ENCODE results near the gene MDK.

The MDK gene, protein sequence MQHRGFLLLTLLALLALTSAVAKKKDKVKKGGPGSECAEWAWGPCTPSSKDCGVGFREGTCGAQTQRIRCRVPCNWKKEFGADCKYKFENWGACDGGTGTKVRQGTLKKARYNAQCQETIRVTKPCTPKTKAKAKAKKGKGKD

DNA sequence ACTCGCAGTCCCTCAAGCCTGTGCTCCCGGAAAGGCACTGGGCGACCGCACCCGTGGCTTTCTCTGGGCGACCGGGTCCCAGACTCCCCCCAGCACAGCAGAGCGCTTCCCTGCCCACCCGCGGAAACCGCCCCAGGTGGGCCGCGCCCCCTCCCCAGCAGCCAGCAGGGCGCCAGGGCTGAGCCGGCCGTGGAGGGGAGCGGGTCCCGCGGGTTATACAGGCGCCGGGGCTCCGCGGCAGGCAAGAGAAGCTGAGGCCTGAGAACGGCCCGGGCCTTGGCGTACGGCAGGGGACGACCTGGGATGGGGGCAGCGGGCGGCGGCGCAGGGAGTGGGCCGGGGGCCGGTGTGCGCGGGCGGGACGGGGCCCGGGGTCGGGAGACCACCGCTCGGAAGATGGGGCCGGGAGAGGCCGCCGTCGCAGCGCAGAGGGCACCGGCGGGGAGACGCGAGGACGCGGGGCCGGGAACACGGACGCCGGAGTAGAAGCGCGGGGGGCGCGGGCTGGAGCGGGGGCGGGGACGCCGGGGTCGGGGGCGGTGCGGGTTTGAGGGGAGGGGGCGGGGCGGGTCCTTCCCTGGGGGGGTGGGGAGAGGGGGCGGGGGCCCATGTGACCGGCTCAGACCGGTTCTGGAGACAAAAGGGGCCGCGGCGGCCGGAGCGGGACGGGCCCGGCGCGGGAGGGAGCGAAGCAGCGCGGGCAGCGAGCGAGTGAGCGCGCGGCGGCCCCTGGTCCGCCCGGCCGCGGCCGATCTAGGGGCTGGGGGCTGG, at the start of gene MDK:
Gene MDK, plus strand, starts transcription at position 622 of the 771 bp plus-strand sequence. CDS start 389 bp downstream, outside the sequence.
- peak in 1 of 4 experiments; percentile 29 for DNase-seq

DNA sequence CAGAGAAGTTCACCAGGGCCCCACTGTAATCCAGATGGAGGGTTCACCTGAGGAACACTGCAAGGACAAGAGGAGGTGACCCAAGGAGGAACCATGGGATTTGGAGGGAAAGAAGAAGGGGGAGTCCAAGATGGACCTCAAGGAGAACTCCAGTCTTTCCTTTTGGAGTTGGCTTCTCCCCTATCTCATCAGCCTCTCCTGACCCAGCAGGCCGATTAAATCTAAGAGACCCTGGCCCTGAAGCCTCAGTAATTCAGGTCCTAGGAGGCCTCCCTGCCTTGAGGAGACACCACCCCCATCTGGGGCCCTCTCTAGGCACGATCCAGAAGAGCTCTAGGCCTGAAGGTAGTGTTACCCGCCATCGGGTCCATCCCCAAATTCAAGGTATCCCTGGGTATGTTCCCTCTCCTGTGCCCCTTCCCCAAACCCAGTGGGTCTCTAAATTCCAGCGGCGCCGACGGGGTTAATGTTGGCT, 49.3 kb upstream of the MDK start:
- DNase-seq: no peak

DNA sequence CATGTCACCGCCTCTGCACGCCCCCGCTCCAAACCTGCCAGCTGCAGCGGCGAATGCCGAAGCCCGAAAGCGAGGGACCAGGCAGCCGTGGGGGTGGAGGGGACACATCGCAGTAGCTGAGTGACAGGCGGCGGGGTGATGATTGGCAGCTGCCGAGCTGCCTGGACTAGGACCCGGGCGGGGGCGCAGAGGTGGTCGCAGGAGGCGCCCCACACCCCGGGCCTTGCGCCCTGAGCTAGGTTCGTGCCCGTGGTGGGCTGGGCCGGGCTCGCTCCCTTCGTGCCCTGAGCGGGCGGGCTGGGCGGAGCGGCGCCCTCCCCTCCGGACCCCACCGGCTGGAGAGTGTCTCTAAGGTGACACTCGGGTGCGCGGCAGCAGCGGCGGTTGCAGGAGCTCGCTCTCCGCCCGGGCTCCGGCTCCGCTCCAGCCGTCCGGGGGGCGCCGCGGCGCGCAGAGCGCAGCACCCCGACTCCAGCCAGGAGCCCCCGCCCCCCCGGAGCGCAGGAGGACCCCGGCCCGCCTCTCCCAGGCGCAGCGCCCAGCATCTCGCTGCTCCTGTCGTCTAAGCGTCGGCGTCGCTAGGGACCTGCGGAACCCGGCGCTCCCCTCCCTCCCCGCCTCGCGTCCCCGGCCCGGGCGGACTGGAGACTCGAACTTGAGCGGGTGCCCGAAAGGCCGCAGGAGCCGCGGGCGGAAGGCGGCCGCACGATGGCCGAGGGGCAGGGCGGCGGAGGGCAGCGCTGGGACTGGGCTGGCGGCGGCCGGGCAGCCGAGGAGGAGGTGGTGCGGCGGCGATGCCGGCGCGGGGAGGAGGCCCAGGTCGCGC, 48.7 kb upstream of the MDK start:
- DNase-seq: peak in 2 of 4 experiments; percentile 18 to 46

DNA sequence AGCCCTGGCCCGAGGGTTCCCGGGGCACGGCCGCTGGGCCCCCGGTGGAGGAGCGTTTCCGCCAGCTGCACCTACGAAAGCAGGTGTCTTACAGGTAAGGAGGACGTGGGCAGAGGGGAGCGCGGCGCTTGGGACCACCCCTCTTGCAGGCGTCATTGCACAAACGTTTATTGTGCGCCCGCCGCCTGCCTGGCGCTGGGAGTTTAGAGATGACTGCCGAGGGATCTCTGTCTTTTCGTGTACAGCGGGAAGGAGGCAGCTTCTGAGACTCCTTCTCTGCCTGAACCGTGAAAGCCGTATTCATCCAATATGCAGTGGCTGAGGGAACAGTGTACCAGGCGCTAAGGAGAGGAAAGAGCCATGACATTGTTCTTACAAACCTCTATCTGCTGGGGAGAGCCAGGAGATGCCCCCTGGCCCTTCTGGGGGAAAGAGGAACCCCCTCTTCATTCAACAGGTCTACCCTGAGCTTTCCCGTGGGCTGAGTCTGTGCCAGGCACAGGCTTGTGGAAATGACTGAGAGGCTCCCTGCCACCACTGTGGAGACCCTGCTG, 48.0 kb upstream of the MDK start:
- peak in 1 of 4 experiments; percentile 26 for DNase-seq

DNA sequence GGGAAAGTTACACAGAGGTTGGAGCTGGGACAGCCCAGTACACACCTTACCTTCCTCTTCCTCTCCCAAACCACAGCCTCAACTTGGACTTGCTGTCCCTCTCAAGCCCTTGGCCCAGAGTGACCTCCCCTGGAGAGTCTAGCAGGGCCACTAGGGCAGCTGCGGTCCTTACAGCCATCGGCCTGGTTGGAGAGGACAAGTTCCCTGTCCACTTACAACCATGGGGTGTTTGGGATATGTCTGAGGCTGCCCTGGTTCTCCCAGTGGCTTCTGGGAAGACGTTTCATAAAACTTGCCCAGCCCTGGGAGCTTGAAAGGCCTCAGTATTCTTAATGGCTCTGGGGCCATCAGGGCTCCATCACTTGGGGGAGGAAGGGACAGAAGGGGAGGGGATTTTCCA, 47.3 kb upstream of the MDK start:
- DNase-seq: no peak

DNA sequence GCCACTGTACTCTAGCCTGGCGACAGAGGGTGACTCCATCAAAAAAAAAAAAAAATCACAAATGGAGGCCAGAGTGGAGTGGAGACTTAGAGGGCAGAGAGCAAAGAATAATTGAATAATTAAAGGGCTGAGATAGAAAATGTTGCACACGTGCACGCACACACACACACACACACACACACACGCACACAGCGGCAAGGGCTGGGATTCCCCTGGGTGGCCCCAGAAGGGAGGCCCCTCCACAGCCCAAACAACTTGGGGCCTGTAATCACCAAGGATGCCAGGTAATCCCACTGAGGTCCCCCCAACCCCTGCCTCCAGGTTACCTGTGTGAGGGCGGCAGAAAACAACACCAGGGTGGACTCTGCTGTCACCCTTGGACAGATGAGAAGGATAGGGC, 46.2 kb upstream of the MDK start:
- DNase-seq: no peak

DNA sequence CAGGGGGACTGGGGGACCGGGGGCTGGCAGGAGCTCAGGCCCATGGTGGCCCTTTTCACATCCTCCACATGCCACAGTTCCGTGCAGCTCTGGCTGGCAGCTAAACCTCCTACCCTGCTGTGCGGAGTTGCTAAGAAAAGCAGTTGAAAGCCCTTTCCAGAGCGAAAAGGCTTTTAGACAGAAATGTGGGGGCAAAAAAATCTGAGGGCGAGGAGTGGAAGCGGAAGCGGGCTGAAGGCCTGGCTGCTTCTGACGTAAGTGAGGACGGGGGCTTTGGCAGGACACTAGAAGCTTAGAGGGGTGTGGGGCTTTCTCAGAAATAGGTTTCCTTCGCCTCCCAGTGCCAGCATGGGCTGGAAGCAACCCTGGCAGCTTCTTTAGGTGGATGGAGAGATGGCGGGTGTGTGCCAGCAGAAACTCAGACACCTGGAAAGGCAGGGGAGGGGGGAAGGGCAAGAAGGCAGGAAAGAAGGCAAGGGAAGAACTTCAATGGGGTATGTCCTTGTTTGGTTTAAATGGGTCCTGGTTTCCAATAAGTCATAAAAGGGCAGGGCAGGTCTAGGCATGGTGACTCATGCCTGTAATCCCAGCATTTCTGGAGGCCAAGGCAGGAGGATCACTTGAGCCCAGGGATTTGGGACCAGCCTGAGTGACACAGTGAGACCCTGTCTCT, 45.4 kb upstream of the MDK start:
- no peak for DNase-seq

DNA sequence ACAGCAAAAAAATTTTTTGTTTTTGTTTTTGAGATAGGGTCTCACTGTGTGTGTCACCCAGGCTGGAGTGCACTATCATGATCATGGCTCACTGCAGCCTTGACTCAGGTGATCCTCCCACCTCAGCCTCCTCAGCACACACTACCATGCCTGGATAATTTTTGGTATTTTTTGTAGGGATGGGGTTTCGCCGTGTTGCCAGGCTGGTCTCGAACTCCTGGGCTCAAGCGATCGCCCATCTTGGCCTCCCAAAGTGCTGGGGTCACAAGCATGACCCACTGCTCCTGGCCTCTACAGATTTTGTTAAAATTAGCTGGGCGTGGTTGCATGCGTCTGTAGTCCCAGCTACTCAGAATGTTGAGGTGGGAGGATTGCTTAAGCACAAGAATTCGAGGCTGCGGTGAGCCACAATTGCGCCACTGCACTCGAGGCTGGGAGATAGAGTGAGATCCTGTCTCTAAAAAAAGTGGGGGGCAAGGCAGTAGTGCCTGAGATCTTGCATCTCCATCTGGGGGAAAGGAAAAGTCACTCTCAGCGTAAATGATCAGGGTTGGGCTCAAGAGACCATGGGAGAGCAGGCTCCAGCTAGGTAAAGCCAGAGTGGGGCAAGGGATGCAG, 44.8 kb upstream of the MDK start:
- no peak for DNase-seq

DNA sequence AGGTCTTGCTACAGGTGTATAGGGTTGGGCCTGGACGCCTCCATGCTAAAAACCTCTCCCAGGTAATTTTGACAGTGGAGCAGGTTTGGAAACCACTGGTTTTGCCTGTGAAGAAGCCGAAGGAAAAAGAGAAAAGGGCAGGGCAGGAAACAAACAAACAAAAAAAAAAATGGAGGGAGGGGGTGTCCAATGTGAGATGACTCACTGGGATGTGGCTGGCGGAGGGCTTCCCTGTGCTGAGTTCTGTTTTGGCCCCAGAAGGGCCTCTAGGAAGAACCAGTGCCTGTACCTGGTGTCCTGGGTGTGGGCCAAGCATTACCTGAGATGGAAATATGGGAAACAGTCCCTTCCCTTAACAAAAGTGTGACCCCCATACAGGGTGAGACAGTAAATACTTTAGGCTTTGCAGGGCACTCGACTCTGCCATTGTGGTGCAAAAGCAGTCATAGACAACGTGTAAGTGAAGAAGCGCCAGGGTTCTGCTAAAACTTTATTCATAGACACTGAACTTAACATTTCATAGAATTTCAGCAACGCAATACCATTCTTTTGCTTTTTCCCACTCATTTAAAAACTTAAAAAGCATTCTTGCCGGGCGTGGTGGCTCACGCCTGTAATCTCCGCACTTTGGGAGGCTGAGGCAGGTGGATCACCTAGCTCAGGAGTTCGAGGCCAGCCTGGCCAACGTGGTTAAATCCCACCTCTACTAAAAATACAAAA, 43.7 kb upstream of the MDK start:
- DNase-seq: no peak

DNA sequence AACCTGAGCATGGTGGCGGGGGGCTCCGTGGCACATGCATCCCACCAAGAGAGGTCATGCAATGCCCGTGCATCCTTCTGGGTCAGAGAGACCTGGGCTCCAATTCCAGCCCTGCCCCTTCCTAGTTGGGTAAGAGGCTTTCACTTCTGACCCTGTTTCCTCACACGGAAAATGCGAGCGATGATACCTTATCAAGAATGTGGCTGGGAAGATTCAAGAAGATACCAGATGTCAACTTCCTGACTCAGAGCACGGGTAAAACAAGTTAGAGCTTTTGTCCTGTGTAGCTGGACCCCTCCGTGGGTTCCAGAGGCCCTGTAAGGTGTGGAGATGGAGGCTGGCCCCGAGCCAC, 42.9 kb upstream of the MDK start:
- DNase-seq: no peak

DNA sequence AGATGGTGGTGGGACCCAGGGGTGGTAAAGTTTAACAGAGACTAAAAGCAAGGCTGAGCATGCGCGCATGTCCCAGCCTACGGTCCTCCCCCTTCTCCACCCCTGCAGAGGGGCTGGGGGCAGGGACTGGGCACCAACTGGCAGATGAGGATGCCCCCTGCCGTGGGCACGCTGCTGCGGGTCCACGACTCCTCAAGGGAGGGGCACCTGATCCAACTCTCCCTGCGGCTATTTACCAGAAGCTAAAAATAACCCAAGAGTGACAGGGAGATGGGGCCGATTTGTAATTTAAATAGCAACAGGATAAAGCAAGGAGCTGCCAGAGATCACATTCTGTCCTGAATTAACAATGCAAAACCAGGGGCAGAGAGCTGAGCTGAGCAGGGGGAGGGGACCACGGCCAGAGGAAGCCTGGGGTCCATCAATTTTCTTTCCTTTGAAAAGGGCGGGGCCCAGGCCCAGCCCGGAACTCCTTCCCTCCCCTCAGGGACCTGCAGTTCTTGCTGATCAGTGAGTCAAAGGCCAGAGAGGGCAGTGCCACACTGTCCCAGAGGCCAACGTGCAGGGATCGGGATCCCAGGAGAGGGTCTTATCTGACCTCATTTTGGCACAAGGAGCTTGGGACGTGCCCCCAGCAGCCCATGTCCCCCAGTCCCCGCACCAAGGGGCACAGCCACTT, 42.3 kb upstream of the MDK start:
- no peak for DNase-seq

DNA sequence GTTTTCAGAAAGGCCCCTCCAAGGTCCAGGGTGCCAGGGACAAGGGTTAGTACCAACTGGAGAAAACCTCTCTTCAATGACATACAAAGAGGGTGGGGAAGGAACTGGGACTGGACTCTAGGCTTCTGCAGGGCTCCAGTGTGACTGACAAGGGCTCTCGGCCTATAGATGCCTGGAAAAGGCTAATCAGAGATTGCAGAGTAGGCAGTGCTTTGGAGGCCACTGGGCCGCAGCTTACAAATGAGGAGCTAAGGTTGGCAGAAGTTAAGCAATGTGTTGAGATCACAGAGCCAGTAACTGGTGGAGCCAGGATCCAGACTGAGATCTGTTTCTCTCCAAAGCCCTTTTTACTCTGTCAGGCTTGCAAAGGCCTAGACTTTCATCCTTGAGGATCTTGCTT, 41.7 kb upstream of the MDK start:
- DNase-seq: no peak

DNA sequence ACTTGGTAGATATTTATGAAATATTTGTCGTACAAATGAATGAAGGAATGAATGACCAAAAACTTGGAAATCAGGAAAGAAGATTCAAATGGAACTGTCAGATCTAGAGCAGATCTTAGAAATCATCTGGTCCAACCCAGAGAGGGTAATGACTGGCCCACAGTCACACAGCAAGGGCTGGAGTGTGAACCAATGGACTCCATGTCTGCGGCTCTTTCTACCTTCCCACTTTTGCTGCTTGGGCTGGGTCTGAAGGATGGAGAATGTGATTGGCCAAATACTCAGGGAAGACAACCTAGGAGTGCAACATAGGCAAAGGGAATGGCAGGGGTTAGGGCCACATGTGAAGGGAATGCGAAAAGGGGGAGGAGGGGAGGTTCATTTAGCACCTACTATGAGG, 40.0 kb upstream of the MDK start:
- DNase-seq: no peak

DNA sequence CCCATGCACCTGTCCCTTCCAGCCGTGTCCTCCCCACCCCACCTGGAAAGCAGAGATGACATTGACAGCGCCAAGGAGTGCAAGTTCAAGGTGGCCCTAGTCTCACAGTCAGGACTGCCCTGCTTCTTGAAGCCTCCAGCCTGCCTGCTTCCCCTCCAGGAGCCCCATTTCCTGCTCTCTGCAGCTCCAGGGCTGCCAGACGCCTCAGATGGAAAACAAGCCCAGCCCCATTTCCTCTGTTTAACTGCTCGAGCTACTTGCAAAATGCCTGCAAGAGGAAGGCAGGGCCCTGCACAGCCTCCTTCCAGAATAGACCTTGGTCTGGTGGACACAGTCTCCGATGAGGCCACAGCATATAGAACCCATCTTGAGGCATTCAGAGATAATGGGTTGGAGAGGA, 39.2 kb upstream of the MDK start:
- DNase-seq: peak in 1 of 4 experiments; percentile 29

DNA sequence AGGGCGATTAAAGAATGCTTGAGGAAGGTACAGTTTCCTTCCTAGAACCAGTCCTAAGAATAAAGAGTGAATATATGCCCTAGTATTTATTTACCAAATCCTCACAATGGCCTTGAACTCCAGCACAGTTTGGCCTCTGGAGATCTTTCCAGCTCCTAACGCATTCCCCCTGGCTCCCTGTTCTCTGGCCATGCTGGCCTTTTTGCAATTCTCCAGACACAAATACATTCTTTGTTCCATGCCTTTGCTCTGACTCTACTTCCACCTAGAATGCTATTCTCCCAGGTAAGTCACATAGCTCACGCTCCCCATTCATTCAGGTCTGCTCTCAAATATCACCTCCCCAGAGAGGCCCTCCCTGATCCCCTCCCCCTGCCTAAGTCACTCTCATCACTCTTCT, 37.9 kb upstream of the MDK start:
- no peak for DNase-seq

DNA sequence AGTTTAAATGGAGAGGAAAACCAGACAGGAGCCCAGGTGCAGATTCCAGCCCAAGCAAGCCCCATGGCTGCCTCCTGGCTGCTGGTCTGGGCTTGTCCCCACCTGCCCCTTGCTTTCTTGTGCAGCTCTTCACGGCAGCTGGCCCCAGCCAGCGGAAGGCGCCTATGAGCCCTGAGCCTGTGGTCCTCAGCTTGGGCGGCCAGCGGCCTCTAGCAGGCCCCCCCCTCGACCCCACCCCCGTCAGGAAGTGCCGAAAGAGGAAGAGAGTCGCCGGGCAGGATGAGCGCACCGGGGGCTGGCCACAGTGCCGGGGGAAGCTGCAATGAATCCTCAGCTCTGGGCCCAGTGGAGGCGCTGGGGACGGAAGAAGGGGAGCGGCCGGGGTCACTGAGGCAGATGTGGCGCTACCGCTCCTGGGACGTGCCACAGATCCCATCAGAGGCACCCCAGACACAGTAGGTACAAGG, 36.3 kb upstream of the MDK start:
- DNase-seq: no peak

DNA sequence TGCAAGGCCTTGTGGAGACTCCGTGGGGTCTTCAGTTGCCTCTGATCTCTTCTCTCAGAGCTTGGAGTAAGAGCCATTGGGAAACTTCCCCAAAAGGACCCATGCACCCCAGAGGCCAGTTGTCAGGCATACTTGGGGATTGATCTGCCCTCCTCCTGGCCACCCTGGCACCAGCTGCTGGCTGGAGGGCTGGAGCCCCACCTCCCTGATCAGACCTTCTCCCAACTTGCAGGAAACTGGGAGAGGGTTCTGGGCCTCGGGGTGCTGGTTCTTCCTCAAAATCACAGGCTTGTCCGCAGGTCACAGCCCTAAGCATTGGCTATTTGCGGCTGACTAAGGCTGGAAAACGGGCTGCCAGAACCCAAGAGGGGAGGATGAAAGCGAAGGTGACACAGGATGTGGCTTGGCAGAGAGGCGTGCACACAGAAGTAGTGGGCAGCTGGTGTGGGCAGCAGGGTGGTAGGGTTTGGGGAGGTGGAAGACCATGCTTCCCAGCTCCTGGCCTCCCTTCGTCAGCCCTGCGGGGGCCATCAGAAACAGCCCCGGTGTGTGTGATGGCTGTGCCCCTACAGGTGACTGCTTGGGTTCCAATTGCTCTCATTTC, 35.5 kb upstream of the MDK start:
- DNase-seq: no peak

DNA sequence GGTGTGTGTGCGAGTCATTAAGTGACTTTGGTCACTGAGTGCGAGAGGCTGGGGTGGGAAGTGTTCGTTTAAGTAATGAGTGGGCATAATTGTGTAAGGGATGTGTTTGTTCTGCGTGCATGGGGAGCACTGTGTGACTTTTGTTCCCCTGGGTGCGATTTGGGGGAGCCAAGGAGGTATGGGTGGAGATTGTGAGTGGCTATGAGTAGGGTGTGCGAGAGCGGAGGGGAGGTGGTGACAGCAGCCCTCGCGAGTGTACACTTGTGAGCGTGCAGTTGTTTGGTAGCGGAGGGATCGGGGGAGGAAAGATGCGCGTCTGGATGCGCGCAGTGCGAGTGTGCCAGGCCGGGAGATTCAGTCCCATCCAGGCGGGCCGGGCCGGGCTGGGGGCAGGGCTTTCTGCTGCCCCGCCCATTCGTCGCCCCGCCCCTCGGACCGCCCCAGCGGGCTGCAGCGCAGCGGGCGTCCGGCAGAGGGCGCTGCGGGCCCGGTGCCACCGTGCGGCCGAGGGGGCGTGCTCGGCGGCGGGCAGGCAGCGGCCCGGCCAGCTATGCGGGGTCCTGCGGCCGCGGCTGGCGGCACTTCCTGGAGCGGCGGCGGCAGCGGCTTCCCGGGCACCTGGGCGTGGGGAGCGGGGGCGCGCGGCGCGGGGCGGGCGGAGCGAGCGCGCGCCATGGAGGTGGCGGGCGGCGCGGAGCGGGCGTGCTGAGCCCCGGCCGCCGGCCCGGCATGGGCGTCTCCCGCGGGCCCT, 34.4 kb upstream of the MDK start, which contains the start of gene DGKZ:
Gene DGKZ, plus strand, starts transcription at position 578 of the 751 bp plus-strand sequence. CDS start 197 bp downstream, outside the sequence.
- peak; percentile 69 to 90 (median 76) for DNase-seq

DNA sequence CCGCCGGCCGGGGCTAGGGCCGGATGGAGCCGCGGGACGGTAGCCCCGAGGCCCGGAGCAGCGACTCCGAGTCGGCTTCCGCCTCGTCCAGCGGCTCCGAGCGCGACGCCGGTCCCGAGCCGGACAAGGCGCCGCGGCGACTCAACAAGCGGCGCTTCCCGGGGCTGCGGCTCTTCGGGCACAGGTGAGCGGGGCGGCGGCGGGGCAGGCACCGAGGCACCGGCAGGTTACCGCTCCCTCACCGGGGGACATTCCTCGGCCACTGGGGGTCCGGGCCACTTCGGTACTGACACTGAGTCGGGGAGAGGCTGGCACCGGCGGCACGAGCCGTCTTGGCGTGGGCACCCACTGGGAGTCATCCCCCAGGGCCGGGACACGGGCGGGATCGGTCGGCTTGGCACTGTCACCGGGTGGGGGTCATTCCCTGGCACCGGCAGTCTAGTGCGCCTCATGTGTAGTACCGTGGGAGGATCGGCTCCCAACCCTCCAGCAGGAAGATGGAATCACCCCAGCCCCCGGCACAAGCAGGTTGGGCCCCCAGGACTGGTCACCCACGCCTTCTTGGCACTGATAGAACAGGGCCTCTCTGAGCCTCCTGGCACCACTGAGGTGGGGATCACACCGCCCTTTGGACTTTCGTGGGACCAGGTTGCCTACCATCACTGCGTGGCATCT, 33.7 kb upstream of the MDK start:
- DNase-seq: peak in 1 of 4 experiments; percentile 26

Measured in activated naive CD4-positive, alpha-beta T cell (primary cell).